ENCODE results near the gene GARIN5A.

Gene GARIN5A

GRCh38 chr19:50468818-50469217 lies 7.8 kb downstream of the GARIN5A start:
- no peak for DNase-seq (ENCODE audit: low read depth)
- TF ChIP-seq, protein P1, sequence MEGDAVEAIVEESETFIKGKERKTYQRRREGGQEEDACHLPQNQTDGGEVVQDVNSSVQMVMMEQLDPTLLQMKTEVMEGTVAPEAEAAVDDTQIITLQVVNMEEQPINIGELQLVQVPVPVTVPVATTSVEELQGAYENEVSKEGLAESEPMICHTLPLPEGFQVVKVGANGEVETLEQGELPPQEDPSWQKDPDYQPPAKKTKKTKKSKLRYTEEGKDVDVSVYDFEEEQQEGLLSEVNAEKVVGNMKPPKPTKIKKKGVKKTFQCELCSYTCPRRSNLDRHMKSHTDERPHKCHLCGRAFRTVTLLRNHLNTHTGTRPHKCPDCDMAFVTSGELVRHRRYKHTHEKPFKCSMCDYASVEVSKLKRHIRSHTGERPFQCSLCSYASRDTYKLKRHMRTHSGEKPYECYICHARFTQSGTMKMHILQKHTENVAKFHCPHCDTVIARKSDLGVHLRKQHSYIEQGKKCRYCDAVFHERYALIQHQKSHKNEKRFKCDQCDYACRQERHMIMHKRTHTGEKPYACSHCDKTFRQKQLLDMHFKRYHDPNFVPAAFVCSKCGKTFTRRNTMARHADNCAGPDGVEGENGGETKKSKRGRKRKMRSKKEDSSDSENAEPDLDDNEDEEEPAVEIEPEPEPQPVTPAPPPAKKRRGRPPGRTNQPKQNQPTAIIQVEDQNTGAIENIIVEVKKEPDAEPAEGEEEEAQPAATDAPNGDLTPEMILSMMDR (IDR thresholded peaks at IDR 0.05; ENCODE audit: low read depth, low read length, missing control alignments) = no peak

DNA sequence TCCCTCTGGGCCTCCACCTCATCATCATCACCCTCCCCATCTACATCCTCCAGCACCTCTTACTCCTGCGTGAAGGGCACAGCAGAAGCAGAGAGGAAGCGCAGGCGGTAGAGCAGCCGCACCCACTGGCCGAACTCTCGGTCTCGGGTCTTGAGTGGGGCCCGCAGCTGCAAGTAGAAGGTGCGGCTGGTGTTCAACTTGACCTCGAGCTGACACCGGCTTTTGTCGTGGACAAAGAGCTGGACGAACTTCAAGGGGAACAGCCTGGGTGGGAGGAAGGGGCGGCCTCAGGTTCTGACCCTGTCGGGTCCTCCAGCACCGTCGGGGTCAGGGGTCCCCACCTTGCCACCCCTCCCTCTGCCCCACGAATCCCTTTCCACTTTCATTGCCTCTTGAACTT lies 9.1 kb downstream of the GARIN5A start:
- DNase-seq (ENCODE audit: low read depth) = no peak
- H3K4me3 ChIP-seq (ENCODE audit: low read depth, low read length) = no peak overlapping the region
- TF ChIP-seq, protein P1 (IDR thresholded peaks at IDR 0.05; ENCODE audit: low read depth, low read length, missing control alignments) = no peak

More at GRCh38 chr19:50468818-50469217, 7.8 kb downstream of the GARIN5A start:
- no peak overlapping the region for H3K4me3 ChIP-seq (ENCODE audit: low read depth, low read length)

DNA sequence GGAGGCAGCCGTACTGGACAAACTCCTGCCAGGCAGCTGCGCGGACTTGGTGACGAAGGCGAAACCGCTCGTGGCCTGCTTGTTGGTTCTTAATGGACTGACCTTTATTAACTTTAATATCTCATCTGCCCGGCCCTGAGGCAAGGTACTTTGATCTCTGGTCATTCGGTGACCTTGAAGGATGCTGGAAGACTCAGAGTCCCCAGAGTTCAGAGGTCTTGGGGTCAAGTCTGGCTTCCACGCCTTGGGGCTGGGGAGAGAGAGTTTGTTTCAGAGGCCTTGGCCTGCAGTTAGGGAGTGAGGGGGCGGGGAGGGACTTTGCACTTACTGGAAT lies 10.0 kb downstream of the GARIN5A start:
- TF ChIP-seq, protein P1 (IDR thresholded peaks at IDR 0.05; ENCODE audit: low read depth, low read length, missing control alignments) = no peak
- no peak for DNase-seq (ENCODE audit: low read depth)
- no peak overlapping the region for H3K4me3 ChIP-seq (ENCODE audit: low read depth, low read length)

DNA sequence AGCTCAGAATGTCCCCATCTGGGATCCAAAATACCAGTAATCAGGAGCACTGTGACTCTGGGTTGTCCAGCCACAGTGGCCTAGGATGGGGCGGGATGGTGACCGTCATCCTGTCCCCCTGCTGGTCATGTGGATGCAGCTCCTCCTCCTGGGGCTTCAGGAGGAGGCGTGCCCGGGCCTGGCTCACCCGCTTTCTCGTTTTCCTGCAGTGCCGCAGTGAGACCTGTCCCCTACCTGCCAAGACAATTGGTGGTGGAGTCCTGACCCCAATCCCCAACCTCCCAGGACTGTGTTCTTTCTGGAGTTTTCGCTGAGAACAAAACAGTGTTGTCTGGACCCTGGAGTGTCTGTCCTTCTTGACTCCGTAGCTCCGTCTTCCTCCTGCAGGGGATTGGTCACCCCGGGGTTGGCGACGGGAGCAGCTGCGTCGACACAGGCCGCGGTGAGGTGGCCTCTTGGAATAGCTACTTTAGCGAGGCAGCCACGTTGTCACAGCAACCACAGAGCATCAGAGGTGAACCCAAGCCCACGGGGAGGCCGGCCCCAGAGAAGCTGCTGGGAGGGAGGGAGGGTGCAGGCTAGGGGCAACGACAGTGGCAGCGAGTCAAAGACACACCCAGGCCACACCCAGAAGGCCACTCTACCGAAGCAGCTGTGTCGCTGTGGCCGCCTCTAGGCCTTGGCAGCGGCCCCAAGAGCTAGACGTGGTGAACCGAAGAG lies 10.5 kb downstream of the GARIN5A start:
- TF ChIP-seq, protein P1 (IDR thresholded peaks at IDR 0.05; ENCODE audit: low read depth, low read length, missing control alignments) = peak; percentile 29
- no peak for DNase-seq (ENCODE audit: low read depth)
- no peak overlapping the region for H3K4me3 ChIP-seq (ENCODE audit: low read depth, low read length)

DNA sequence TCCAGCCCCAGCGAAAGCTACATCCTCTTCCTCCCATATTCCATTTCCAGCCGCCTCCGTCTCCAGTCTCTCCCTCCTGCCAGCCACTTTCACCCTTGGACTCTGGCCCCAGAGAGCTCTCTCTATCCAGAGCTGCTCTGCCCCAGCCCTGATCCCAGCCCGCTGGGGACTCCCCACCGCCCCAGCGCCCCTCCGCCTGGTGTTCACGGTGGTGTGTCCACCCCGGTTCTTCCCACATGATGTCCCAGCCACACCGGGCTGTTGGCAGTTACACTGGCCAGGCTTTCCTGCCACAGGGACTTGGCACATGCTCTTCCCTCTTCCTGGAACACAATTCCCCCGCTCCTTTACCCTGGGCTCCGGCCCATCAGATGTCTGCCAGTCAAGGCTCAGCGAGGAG lies 11.6 kb downstream of the GARIN5A start:
- TF ChIP-seq, protein P1 (IDR thresholded peaks at IDR 0.05; ENCODE audit: low read depth, low read length, missing control alignments) = no peak
- no peak for DNase-seq (ENCODE audit: low read depth)
- no peak overlapping the region for H3K4me3 ChIP-seq (ENCODE audit: low read depth, low read length)

- TF ChIP-seq, protein P1 (IDR thresholded peaks at IDR 0.05; ENCODE audit: low read depth, low read length, missing control alignments) = no peak
- H3K4me3 ChIP-seq (ENCODE audit: low read depth, low read length) = no peak overlapping the region
- DNase-seq (ENCODE audit: low read depth) = no peak
These were observed 12.3 kb downstream of the GARIN5A start for GRCh38 chr19:50464348-50464747.

DNA sequence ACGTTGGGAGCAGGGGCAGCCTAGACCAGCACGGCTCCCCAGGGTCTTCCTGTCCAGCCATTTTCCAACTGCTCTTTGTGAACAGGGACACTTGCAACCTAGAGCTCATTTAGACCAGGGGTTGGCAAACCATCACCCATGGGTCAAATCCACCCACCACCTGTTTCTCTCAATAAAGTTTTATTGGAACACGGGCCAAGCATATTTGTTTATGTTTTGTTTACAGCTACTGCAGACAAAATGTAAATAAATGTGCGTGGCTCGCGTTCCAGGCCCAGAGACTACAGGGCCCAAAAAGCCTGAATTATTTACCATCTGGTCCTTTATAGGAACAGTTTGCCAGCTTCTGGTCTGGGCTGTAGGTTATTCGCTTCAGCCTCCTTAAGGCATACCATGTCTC lies 13.7 kb downstream of the GARIN5A start:
- no peak for DNase-seq (ENCODE audit: low read depth)
- TF ChIP-seq, protein P1 (IDR thresholded peaks at IDR 0.05; ENCODE audit: low read depth, low read length, missing control alignments) = no peak
- H3K4me3 ChIP-seq (ENCODE audit: low read depth, low read length) = no peak overlapping the region
